Rectal smooth muscle tissue (tissue), 1 donor: ENCODE measurements around the gene IFT122.
"Not testable (repeated sequence)": the region's sequence is repeated elsewhere in the genome, so short reads cannot be mapped to it uniquely, and the experiment has no call there.

ENCODE experiments used
- H3K27ac ChIP-seq: one replicate; pipeline ENCODE4 v1.7.0; 2013; ENCODE audit warnings: low read depth, low read length, inconsistent platforms
- H3K27me3 ChIP-seq: one replicate; pipeline ENCODE4 v1.7.0; 2013; ENCODE audit warnings: low read length; ENCODE audit not compliant: control insufficient read depth, insufficient read depth
- H3K36me3 ChIP-seq: one replicate; pipeline ENCODE4 v1.7.0; 2013; ENCODE audit warnings: low read length; ENCODE audit not compliant: control insufficient read depth, insufficient read depth
- H3K4me1 ChIP-seq: one replicate; pipeline ENCODE4 v1.7.0; 2013; ENCODE audit warnings: low read length; ENCODE audit not compliant: control insufficient read depth, insufficient read depth
- H3K4me3 ChIP-seq: one replicate; pipeline ENCODE4 v1.7.0; 2013; ENCODE audit warnings: low read length
- H3K9ac ChIP-seq: one replicate; pipeline ENCODE4 v1.7.0; 2013; ENCODE audit warnings: low read length

The IFT122 gene

GRCh38 chr3:129403450-129403849 lies 36.6 kb upstream of the IFT122 start:
- Histone ChIP-seq H3K36me3 (no peaks in the 10 kb centered on the region), H3K27me3 (no peaks in the 10 kb centered on the region), H3K9ac (no peak overlapping the region), H3K4me1 (no peaks in the 10 kb centered on the region), H3K27ac (no peak overlapping the region), H3K4me3 (no peak overlapping the region)

GRCh38 chr3:129404130-129404529 lies 35.9 kb upstream of the IFT122 start:
- no peak overlapping the region for H3K9ac ChIP-seq
- H3K27me3 ChIP-seq, result no peaks in the 10 kb centered on the region
- H3K4me1 ChIP-seq, result no peaks in the 10 kb centered on the region
- H3K36me3 ChIP-seq, result no peaks in the 10 kb centered on the region
- H3K27ac ChIP-seq, result no peak overlapping the region
- H3K4me3 ChIP-seq, result no peak overlapping the region

GRCh38 chr3:129404610-129405009 lies 35.4 kb upstream of the IFT122 start:
- H3K9ac ChIP-seq, result no peak overlapping the region
- no peaks in the 10 kb centered on the region for H3K4me1 ChIP-seq
- H3K27me3 ChIP-seq, result no peaks in the 10 kb centered on the region
- H3K4me3 ChIP-seq, result no peak overlapping the region
- no peaks in the 10 kb centered on the region for H3K36me3 ChIP-seq
- no peak overlapping the region for H3K27ac ChIP-seq

- Histone ChIP-seq H3K4me3 (no peak overlapping the region), H3K27me3 (no peaks in the 10 kb centered on the region), H3K27ac (no peak overlapping the region), H3K36me3 (no peaks in the 10 kb centered on the region), H3K9ac (no peak overlapping the region), H3K4me1 (no peaks in the 10 kb centered on the region)
Measured at GRCh38 chr3:129409541-129409940, 30.5 kb upstream of the IFT122 start.

- Histone ChIP-seq H3K4me3 (no peak overlapping the region), H3K36me3 (no peaks in the 10 kb centered on the region), H3K4me1 (no peaks in the 10 kb centered on the region), H3K27me3 (no peaks in the 10 kb centered on the region), H3K9ac (no peak overlapping the region), H3K27ac (no peak overlapping the region)
Measured at GRCh38 chr3:129410971-129411370, 29.1 kb upstream of the IFT122 start.

- H3K4me3 ChIP-seq, result no peak overlapping the region
- no peaks in the 10 kb centered on the region for H3K36me3 ChIP-seq
- H3K4me1 ChIP-seq, result no peaks in the 10 kb centered on the region
- H3K27me3 ChIP-seq, result no peaks in the 10 kb centered on the region
- no peak overlapping the region for H3K27ac ChIP-seq
- no peak overlapping the region for H3K9ac ChIP-seq
Measured at GRCh38 chr3:129412542-129413198, 27.4 kb upstream of the IFT122 start.

- not testable (repeated sequence) for H3K27ac ChIP-seq, H3K4me1 ChIP-seq, H3K36me3 ChIP-seq, H3K9ac ChIP-seq, H3K27me3 ChIP-seq, H3K4me3 ChIP-seq
Measured at GRCh38 chr3:129413238-129413637, 26.8 kb upstream of the IFT122 start.

- H3K4me1 ChIP-seq, result no peaks in the 10 kb centered on the region
- H3K4me3 ChIP-seq, result no peak overlapping the region
- no peaks in the 10 kb centered on the region for H3K27me3 ChIP-seq
- no peak overlapping the region for H3K9ac ChIP-seq
- no peaks in the 10 kb centered on the region for H3K36me3 ChIP-seq
- no peak overlapping the region for H3K27ac ChIP-seq
Measured at GRCh38 chr3:129413687-129414506, 26.1 kb upstream of the IFT122 start.

- Histone ChIP-seq H3K27ac (no peak overlapping the region), H3K36me3 (no peaks in the 10 kb centered on the region), H3K9ac (no peak overlapping the region)
Measured at GRCh38 chr3:129415378-129415777, 24.6 kb upstream of the IFT122 start.

GRCh38 chr3:129415830-129416229 lies 24.2 kb upstream of the IFT122 start:
- no peaks in the 10 kb centered on the region for H3K36me3 ChIP-seq
- H3K27me3 ChIP-seq, result no peaks in the 10 kb centered on the region
- H3K27ac ChIP-seq, result no peak overlapping the region
- H3K9ac ChIP-seq, result no peak overlapping the region
- H3K4me3 ChIP-seq, result no peak overlapping the region
- no peaks in the 10 kb centered on the region for H3K4me1 ChIP-seq

More at GRCh38 chr3:129415378-129415777, 24.6 kb upstream of the IFT122 start:
- Histone ChIP-seq H3K4me3 (no peak overlapping the region), H3K4me1 (no peaks in the 10 kb centered on the region), H3K27me3 (no peaks in the 10 kb centered on the region)

GRCh38 chr3:129416415-129416814 lies 23.6 kb upstream of the IFT122 start:
- Histone ChIP-seq H3K4me3 (no peak overlapping the region), H3K4me1 (no peaks in the 10 kb centered on the region)

GRCh38 chr3:129417326-129417725 lies 22.7 kb upstream of the IFT122 start:
- Histone ChIP-seq H3K27me3 (no peaks in the 10 kb centered on the region), H3K27ac (no peak overlapping the region), H3K9ac (no peak overlapping the region), H3K4me1 (no peaks in the 10 kb centered on the region), H3K36me3 (no peaks in the 10 kb centered on the region), H3K4me3 (no peak overlapping the region)

More at GRCh38 chr3:129416415-129416814, 23.6 kb upstream of the IFT122 start:
- no peak overlapping the region for H3K27ac ChIP-seq
- H3K9ac ChIP-seq, result no peak overlapping the region
- H3K27me3 ChIP-seq, result no peaks in the 10 kb centered on the region
- no peaks in the 10 kb centered on the region for H3K36me3 ChIP-seq
